Esophagus muscularis mucosa (tissue), 4 donors: ENCODE data around the gene KLF6. TPM values are rescaled to one million over a fixed set of nuclear protein-coding genes. Genes with fewer than 3 reads are reported as not detected.

Experiments
- DNase-seq: peaks from one replicate; pipeline ENCODE4 v3.0.0-alpha.2; 2017; ENCODE audit errors: extremely low spot score
- H3K27ac ChIP-seq, 4 donors: fragments of 200-600 bp; sonication (generic); replicated peaks in 1 of 4; 1 replicate in 3 of 4; 2 replicates in 1 of 4; pipeline ENCODE4 v1.5.1; 2016 to 2019; ENCODE audit warnings: mild to moderate bottlenecking in 1 of 4
- H3K27me3 ChIP-seq, 4 donors: fragments of 200-600 bp; sonication (generic); one replicate each; pipeline versions ENCODE4 v1.5.1 to v1.6.0; 2016 to 2019
- H3K36me3 ChIP-seq, 4 donors: fragments of 200-600 bp; sonication (generic); one replicate each; pipeline ENCODE4 v1.5.1; 2016 to 2019
- H3K4me1 ChIP-seq, 4 donors: fragments of 200-600 bp; sonication (generic); one replicate each; pipeline ENCODE4 v1.5.1; 2016 to 2019
- H3K4me3 ChIP-seq, 4 donors: fragments of 200-600 bp; sonication (generic); 1 replicate in 2 of 4; 2 replicates in 2 of 4; pipeline ENCODE4 v1.5.1; 2016 to 2019; ENCODE audit warnings: mild to moderate bottlenecking in 4 of 4, moderate library complexity in 1 of 4
- H3K9me3 ChIP-seq, 4 donors: fragments of 200-600 bp; sonication (generic); 1 replicate in 3 of 4; 2 replicates in 1 of 4; pipeline ENCODE4 v1.5.1; 2016 to 2019
- EP300 ChIP-seq: sonication (generic); formaldehyde crosslinking; IDR thresholded peaks from one replicate; pipeline ENCODE4 v1.6.1; 2017; ENCODE audit warnings: antibody characterized with exemption
- POLR2A ChIP-seq: fragments of 450-650 bp; IDR thresholded peaks from one replicate; pipeline ENCODE4 v1.6.1; 2017; ENCODE audit warnings: antibody characterized with exemption, moderate library complexity, mild to moderate bottlenecking, low read depth
- POLR2AphosphoS5 ChIP-seq, 2 donors: sonication (generic); formaldehyde crosslinking; IDR thresholded peaks; one replicate each; pipeline ENCODE4 v1.6.1; 2017; ENCODE audit warnings: antibody characterized with exemption in 2 of 2
- WGBS: methylation state at CpG from one replicate; pipeline ENCODE4 v1.1.5; 2018; 5-methylcytosine and 5-hydroxymethylcytosine counted together
- intact Hi-C: fragments of 100-400 bp; cut with DNase I; formaldehyde crosslinking; loops from one replicate; pipeline ENCODE4 v1.15.1; 2023
- total RNA-seq, 4 donors: library from RNA; depleted of rRNA; stranded (reverse); fragments of >200 nt; gene quantifications; one replicate each; pipeline versions ENCODE4 v1.1.0 to v1.2.1, GENCODE V29; 2016
- TF ChIP-seq, protein P1 (sequence below), 3 experiments: fragments of 200-600 bp in 2 of 3; fragments of 450-650 bp in 1 of 3; sonication (generic) in 2 of 3; IDR thresholded peaks; one replicate each; pipeline ENCODE4 v1.5.1; 2017 to 2019; ENCODE audit warnings: antibody characterized with exemption in 3 of 3, mild to moderate bottlenecking in 2 of 3, moderate library complexity in 1 of 3

KLF6 gene
- total RNA-seq, 4 donors from 2014 or later = 114 to 145 (median 123) TPM

DNA sequence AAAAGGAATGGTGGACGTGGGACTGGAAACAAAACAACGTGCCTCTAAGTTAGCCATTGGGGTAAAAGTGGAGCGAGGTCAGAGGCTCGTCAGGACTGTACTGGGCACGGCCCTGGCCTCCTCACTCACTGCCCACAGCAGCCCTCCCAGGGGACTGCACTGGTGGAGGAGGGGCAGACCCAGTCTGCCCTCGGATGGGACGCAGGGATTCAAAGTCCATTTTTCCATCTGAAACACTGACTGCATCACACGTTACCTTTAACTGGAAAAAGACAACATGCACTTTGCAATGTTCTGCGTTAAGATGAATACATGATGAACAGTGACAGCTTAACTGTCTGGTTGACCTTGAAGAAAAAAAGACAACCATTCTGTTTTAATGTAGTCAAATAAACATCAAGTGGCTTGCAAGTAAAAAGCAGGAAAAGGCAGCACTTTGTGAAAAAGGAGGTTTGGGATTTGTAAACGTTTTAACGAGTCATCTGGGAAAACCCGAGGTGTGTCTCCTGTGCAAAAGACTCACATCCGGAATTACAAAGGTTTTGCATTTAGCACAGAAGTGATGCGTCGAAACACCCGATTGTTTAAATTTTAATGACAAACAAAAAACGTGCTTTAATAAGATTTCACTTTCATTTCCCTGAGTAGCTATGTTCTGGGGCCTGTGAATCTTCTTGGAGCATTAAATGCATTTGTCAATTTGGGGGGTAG lies 18.8 kb downstream of the KLF6 start:
- no peaks in the 10 kb centered on the region for H3K9me3 ChIP-seq
- TF ChIP-seq EP300 (no peak), POLR2AphosphoS5 (IDR thresholded peaks at IDR 0.05) (no peak), POLR2A (no peak)
- TF ChIP-seq, protein P1, sequence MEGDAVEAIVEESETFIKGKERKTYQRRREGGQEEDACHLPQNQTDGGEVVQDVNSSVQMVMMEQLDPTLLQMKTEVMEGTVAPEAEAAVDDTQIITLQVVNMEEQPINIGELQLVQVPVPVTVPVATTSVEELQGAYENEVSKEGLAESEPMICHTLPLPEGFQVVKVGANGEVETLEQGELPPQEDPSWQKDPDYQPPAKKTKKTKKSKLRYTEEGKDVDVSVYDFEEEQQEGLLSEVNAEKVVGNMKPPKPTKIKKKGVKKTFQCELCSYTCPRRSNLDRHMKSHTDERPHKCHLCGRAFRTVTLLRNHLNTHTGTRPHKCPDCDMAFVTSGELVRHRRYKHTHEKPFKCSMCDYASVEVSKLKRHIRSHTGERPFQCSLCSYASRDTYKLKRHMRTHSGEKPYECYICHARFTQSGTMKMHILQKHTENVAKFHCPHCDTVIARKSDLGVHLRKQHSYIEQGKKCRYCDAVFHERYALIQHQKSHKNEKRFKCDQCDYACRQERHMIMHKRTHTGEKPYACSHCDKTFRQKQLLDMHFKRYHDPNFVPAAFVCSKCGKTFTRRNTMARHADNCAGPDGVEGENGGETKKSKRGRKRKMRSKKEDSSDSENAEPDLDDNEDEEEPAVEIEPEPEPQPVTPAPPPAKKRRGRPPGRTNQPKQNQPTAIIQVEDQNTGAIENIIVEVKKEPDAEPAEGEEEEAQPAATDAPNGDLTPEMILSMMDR (IDR thresholded peaks at IDR 0.05) = no peak
- no peak overlapping the region for H3K27ac ChIP-seq
- no peaks in the 10 kb centered on the region for H3K27me3 ChIP-seq
- peaks cover 5 to 31% (median 26%) of the 10 kb centered on the region in 4 donors for H3K4me1 ChIP-seq
- H3K36me3 ChIP-seq = no peaks in the 10 kb centered on the region
- no peak overlapping the region for H3K4me3 ChIP-seq
- no peak for DNase-seq
- WGBS = 69% methylated on average over 17 of the region's 17 CpGs
- intact Hi-C loops = no loop called here

DNA sequence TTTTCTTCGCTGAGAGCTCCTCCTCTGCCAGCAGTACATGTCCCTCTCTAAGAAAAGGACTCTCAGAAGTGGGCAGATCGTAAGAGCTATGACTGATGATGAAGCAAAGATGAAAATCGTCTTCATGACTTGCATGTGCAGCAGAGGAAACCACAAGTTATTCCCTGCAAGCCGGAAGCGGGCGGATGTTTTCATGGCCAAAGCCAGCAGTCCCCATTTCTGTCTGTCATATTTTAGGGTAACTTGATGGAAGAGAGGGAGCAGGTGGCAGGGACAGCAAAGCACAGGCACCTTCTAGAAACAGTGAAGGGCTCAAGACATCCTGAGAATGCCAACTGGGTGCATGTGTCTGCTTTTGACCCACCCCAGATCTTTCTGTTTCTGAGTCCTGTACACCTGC lies 19.9 kb downstream of the KLF6 start:
- no peak for DNase-seq
- Histone ChIP-seq H3K27ac (peak overlapping the region in 1 of 4 donors; percentile 60), H3K9me3 (no peaks in the 10 kb centered on the region), H3K36me3 (no peaks in the 10 kb centered on the region), H3K4me1 (peaks cover 5 to 31% (median 26%) of the 10 kb centered on the region in 4 donors), H3K27me3 (no peaks in the 10 kb centered on the region), H3K4me3 (no peak overlapping the region)
- 66% methylated on average over 6 of the region's 6 CpGs for WGBS
- TF ChIP-seq POLR2AphosphoS5 (IDR thresholded peaks at IDR 0.05) (no peak), EP300 (no peak), POLR2A (no peak)
- TF ChIP-seq, protein P1 (IDR thresholded peaks at IDR 0.05) = no peak
- intact Hi-C loops = no loop called here

DNA sequence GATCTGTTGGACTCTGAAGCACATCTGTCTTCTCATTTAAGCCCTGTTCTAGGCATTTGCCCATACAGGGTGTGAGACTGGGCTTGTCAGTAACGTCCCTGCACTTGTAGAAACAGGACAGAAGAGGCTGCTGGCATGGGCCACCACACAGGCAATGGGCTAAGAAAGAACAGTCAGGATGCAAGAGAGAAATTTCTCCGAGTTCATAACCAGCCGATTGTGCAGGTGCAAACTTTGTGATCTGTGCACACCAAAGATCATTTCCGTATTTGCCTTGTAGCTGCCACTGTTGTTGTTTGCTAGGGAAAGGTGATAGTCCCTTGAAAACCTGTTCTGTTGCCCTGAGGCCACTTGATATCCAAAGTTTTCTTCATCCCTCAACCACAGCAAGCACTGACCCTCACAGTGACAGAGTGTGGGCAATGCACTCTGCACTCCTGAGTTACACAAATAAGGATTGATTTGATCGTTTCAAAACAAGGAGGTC lies 20.3 kb downstream of the KLF6 start:
- 68% methylated on average over 5 of the region's 5 CpGs for WGBS
- TF ChIP-seq POLR2A (no peak), POLR2AphosphoS5 (IDR thresholded peaks at IDR 0.05) (no peak), EP300 (no peak)
- TF ChIP-seq, protein P1 (IDR thresholded peaks at IDR 0.05) = no peak
- peaks cover 5 to 31% (median 26%) of the 10 kb centered on the region in 4 donors for H3K4me1 ChIP-seq
- no peak overlapping the region for H3K4me3 ChIP-seq
- no peaks in the 10 kb centered on the region for H3K27me3 ChIP-seq
- no peaks in the 10 kb centered on the region for H3K36me3 ChIP-seq
- no peak for DNase-seq
- peak overlapping the region; percentile 13 to 60 (median 38) for H3K27ac ChIP-seq
- no peaks in the 10 kb centered on the region for H3K9me3 ChIP-seq
- intact Hi-C loops = no loop called here

DNA sequence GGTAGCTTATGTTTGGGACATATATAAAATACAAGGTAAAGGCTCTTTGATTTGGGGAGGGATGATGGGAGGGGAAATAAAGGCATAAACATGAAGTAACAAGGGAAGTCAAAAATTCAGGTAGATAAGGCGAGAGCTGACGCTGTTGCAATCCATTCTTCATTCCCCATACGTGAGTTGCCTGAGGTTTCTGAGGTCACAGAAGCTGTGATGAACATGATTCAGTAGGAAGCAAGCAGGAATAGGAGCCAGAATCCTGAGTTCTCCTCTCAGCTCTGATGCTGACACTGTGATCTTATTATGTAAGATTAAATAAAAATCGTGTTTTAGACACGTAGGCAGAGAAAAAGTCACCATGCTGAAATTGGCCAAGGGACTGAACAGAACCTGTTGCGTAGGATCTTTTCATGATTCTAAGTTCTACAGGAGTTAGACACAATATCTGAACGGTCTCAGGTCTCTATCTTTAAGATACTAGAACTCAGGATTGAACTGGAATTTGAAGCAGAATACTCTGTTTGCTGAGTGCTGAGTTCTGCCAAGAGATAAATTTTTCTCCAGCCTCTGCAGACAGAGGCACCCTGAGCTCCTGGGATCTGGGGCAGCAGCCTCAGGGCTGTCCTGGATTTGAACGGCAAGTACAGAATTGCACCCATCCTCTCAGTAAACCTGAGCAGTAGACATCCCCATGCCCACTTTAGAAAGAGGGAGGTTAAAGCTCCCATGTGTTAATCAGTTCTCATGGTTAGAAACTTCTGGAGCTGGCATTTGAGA lies 21.0 kb downstream of the KLF6 start:
- WGBS = 54% methylated on average over 8 of the region's 8 CpGs
- Histone ChIP-seq H3K9me3 (no peaks in the 10 kb centered on the region), H3K27ac (peak overlapping the region; percentile 13 to 60 (median 38)), H3K36me3 (no peaks in the 10 kb centered on the region), H3K4me3 (no peak overlapping the region), H3K4me1 (peaks cover 5 to 31% (median 26%) of the 10 kb centered on the region in 4 donors), H3K27me3 (no peaks in the 10 kb centered on the region)
- no peak for DNase-seq
- TF ChIP-seq POLR2AphosphoS5 (IDR thresholded peaks at IDR 0.05) (peak in 1 of 2 donors; percentile 37), EP300 (no peak)
- intact Hi-C loops = no loop called here

DNA sequence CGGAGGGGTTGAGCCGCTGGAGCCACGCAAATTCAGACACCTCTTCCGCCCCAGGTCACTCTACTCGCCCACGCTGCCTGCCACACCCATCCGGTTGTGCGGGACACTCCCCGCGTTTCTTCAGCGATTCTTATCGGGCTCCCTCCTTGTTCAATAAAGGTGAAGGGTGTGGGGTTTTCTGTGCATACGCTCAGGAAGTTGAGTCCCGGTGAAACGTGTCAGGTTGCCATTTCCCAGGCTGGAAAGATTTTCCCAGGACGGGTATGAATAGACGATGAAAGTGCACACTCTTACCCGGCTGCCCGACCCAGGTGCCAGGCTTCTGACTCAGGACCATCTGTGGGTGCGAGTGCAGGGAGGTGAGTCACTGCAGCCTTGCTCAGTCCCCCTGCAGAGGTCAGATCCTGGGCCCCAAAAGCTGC lies 22.0 kb downstream of the KLF6 start:
- H3K9me3 ChIP-seq = no peaks in the 10 kb centered on the region
- DNase-seq = no peak
- no peaks in the 10 kb centered on the region for H3K27me3 ChIP-seq
- intact Hi-C loops = no loop called here
- no peak for TF ChIP-seq POLR2AphosphoS5 (IDR thresholded peaks at IDR 0.05)
- TF ChIP-seq, protein P1 (IDR thresholded peaks at IDR 0.05) = no peak
- TF ChIP-seq EP300 = no peak
- no peak for TF ChIP-seq POLR2A
- H3K36me3 ChIP-seq = no peaks in the 10 kb centered on the region
- WGBS = 95% methylated on average over 20 of the region's 20 CpGs
- no peak overlapping the region for H3K27ac ChIP-seq
- peaks cover 5 to 31% (median 26%) of the 10 kb centered on the region in 4 donors for H3K4me1 ChIP-seq
- no peak overlapping the region for H3K4me3 ChIP-seq
